A673 (cell line): Measurements from ENCODE around the gene IL1R1. TPM values are rescaled to one million over a fixed set of nuclear protein-coding genes. Genes with fewer than 3 reads are reported as not detected.
"Not testable (repeated sequence)": the region's sequence is repeated elsewhere in the genome, so short reads cannot be mapped to it uniquely, and the experiment has no call there.

ENCODE experiments used
- BruUV-seq: library from RNA; stranded (reverse); fragments of 400-500 nt; replicated peaks from 2 replicates; lab custom pipeline; 2021; lab: Mats Ljungman, UMichigan
- CTCF ChIA-PET: fragments of 300-600 bp; sonication (Branson Sonifier 250); formaldehyde crosslinking; loops from one replicate; lab custom pipeline; 2022; ENCODE audit warnings: antibody characterized with exemption; lab: Charles Lee
- POLR2A ChIA-PET: fragments of 300-600 bp; sonication (Branson Sonifier 250); formaldehyde crosslinking; loops from one replicate; lab custom pipeline; 2022; ENCODE audit warnings: antibody characterized with exemption; ENCODE audit not compliant: low non-redundant PET; lab: Charles Lee
- DNase-seq: peaks from one replicate; pipeline ENCODE4 v3.0.0-alpha.2; 2015; ENCODE audit warnings: low spot score
- H3K27ac ChIP-seq: fragments of 200-600 bp; sonication (generic); 2 replicates; pipeline ENCODE4 v1.5.1; 2016; ENCODE audit warnings: mixed run types, low read depth, mild to moderate bottlenecking, mixed read lengths, antibody characterized with exemption, low read length; ENCODE audit not compliant: poor library complexity, severe bottlenecking
- H3K27me3 ChIP-seq: fragments of 200-600 bp; sonication (generic); replicated peaks from 2 replicates; pipeline ENCODE4 v1.6.1; 2017; ENCODE audit warnings: mixed run types, low read depth, mild to moderate bottlenecking, mixed read lengths, antibody characterized with exemption, low read length; ENCODE audit not compliant: insufficient read depth, poor library complexity
- H3K36me3 ChIP-seq: fragments of 200-600 bp; sonication (generic); 2 replicates; pipeline ENCODE4 v1.6.1; 2016; ENCODE audit warnings: mixed run types, mild to moderate bottlenecking, mixed read lengths, antibody characterized with exemption, low read length; ENCODE audit not compliant: insufficient read depth, poor library complexity, severe bottlenecking
- H3K4me1 ChIP-seq: fragments of 200-600 bp; sonication (generic); 2 replicates; pipeline ENCODE4 v1.6.1; 2017; ENCODE audit warnings: mixed run types, mild to moderate bottlenecking, mixed read lengths, antibody characterized with exemption, low read length; ENCODE audit not compliant: insufficient read depth, poor library complexity, severe bottlenecking
- H3K4me3 ChIP-seq: fragments of 200-600 bp; sonication (generic); 2 replicates; pipeline ENCODE4 v1.5.1; 2016; ENCODE audit warnings: low read depth, mixed run types, mild to moderate bottlenecking, mixed read lengths, low read length; ENCODE audit not compliant: poor library complexity, severe bottlenecking
- H3K9me3 ChIP-seq: fragments of 200-600 bp; sonication (generic); 2 replicates; pipeline ENCODE4 v1.6.1; 2016; ENCODE audit warnings: mixed run types, low read depth, mild to moderate bottlenecking, mixed read lengths, antibody characterized with exemption, low read length; ENCODE audit not compliant: poor library complexity, severe bottlenecking
- CTCF ChIP-seq: fragments of 300-800, 200-600 bp; sonication (generic); conservative IDR thresholded peaks from 2 replicates; pipeline ENCODE4 v1.5.1; 2017; ENCODE audit warnings: low read depth, mild to moderate bottlenecking, antibody characterized with exemption, low read length, moderate library complexity, mixed read lengths
- EZH2 ChIP-seq: fragments of 200-600 bp; sonication (generic); IDR thresholded peaks from 2 replicates; pipeline ENCODE4 v1.6.1; 2017; ENCODE audit warnings: borderline replicate concordance, low read depth, mild to moderate bottlenecking, mixed read lengths, antibody characterized with exemption, low read length; ENCODE audit not compliant: poor library complexity, severe bottlenecking
- intact Hi-C: fragments of 100-400 bp; cut with micrococcal nuclease; formaldehyde crosslinking; loops from one replicate; pipeline ENCODE4 v1.10.0; 2022; ENCODE audit not compliant: unreplicated experiment
- total RNA-seq: library from RNA; stranded (reverse); gene quantifications from 2 replicates; pipeline ENCODE4 v1.2.3, GENCODE V29; 2021

IL1R1 gene
- total RNA-seq, 1 experiment from 2014 or later, result 0.45 TPM

GRCh38 chr2:102100371-102101096 is 42.0 kb upstream of the IL1R1 start:
- TF ChIP-seq EZH2 (no peak), CTCF (no peak)
- Histone ChIP-seq H3K36me3 (no peaks in the 10 kb centered on the region), H3K9me3 (no peaks in the 10 kb centered on the region), H3K4me1 (no peaks in the 10 kb centered on the region), H3K27ac (no peak overlapping the region), H3K4me3 (no peak overlapping the region), H3K27me3 (no peaks in the 10 kb centered on the region)
- no peak for DNase-seq
- intact Hi-C loops, result no loop called here
- POLR2A ChIA-PET, result no interaction called here
- no TSS peak for BruUV-seq
- CTCF ChIA-PET, result no interaction called here

- TF ChIP-seq CTCF (no peak), EZH2 (no peak)
- Histone ChIP-seq H3K9me3 (no peaks in the 10 kb centered on the region), H3K27ac (no peak overlapping the region), H3K27me3 (no peaks in the 10 kb centered on the region), H3K4me3 (no peak overlapping the region), H3K36me3 (no peaks in the 10 kb centered on the region), H3K4me1 (no peaks in the 10 kb centered on the region)
- CTCF ChIA-PET, result no interaction called here
- no TSS peak for BruUV-seq
- DNase-seq, result no peak
- intact Hi-C loops, result no loop called here
- POLR2A ChIA-PET, result no interaction called here
These were observed 41.3 kb upstream of the IL1R1 start for GRCh38 chr2:102101097-102101848.

GRCh38 chr2:102101849-102102635 is 40.5 kb upstream of the IL1R1 start:
- Histone ChIP-seq H3K9me3 (no peaks in the 10 kb centered on the region), H3K27me3 (no peaks in the 10 kb centered on the region), H3K27ac (no peak overlapping the region), H3K4me3 (no peak overlapping the region), H3K4me1 (no peaks in the 10 kb centered on the region), H3K36me3 (no peaks in the 10 kb centered on the region)
- BruUV-seq, result no TSS peak
- ChIA-PET CTCF (no interaction called here), POLR2A (no interaction called here)
- intact Hi-C loops, result no loop called here
- TF ChIP-seq CTCF, result no peak
- no peak for DNase-seq

GRCh38 chr2:102102636-102102948 is 40.0 kb upstream of the IL1R1 start:
- H3K27ac ChIP-seq, H3K4me3 ChIP-seq, H3K9me3 ChIP-seq, CTCF ChIA-PET, H3K36me3 ChIP-seq, H3K4me1 ChIP-seq, H3K27me3 ChIP-seq, DNase-seq, POLR2A ChIA-PET, BruUV-seq, intact Hi-C loops: not testable (repeated sequence)
